ENCODE measurements around the gene SPAG6. TPM values are rescaled to one million over a fixed set of nuclear protein-coding genes. Genes with fewer than 3 reads are reported as not detected.

The SPAG6 gene
- total and polyA plus RNA-seq, 9 of the 15 experiments (the other 6 are each of a cell fraction or from before 2014, with no cell fraction given) = 3.5 to 23.1 (median 11.8) TPM

DNA sequence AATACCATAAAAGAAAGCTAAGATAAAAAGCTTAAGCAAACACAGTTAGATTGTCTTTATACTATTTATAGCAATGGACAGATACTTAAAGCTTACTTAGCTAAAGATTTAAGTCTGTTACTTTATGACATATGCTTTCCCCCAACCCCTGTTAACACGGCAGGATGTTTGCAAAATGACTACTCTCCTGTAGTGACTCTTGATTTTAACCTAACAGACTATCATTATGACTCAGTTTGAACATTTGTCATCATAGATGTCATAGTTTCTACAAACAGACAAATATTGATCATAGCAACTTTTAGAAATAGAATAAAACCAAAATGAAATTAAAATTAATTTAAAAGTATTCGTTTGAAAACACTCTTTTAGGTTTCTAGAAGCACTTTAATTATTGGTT lies 36.9 kb upstream of the SPAG6 start (continued):
- TF ChIP-seq HNRNPH1 (optimal IDR thresholded peaks at IDR 0.05; ENCODE audit: low read depth, low read length) = no peak
- TF ChIP-seq ARID1B (IDR thresholded peaks at IDR 0.05) = 0 out of 2 replicates have a peak, but pooled peaks have one; percentile 20
- no peak for TF ChIP-seq ZNF444 (CRISPR knock-in tag; IDR thresholded peaks at IDR 0.05)
- peak; percentile 71 for TF ChIP-seq MEIS2 (IDR thresholded peaks at IDR 0.05; ENCODE audit: partially characterized antibody)
- no peak for TF ChIP-seq ZNF583 (CRISPR knock-in tag; IDR thresholded peaks at IDR 0.05)
- 0 out of 2 replicates have a peak, but pooled peaks have one; percentile 20 for TF ChIP-seq EP400 (IDR thresholded peaks at IDR 0.05)
- TF ChIP-seq, protein P1, sequence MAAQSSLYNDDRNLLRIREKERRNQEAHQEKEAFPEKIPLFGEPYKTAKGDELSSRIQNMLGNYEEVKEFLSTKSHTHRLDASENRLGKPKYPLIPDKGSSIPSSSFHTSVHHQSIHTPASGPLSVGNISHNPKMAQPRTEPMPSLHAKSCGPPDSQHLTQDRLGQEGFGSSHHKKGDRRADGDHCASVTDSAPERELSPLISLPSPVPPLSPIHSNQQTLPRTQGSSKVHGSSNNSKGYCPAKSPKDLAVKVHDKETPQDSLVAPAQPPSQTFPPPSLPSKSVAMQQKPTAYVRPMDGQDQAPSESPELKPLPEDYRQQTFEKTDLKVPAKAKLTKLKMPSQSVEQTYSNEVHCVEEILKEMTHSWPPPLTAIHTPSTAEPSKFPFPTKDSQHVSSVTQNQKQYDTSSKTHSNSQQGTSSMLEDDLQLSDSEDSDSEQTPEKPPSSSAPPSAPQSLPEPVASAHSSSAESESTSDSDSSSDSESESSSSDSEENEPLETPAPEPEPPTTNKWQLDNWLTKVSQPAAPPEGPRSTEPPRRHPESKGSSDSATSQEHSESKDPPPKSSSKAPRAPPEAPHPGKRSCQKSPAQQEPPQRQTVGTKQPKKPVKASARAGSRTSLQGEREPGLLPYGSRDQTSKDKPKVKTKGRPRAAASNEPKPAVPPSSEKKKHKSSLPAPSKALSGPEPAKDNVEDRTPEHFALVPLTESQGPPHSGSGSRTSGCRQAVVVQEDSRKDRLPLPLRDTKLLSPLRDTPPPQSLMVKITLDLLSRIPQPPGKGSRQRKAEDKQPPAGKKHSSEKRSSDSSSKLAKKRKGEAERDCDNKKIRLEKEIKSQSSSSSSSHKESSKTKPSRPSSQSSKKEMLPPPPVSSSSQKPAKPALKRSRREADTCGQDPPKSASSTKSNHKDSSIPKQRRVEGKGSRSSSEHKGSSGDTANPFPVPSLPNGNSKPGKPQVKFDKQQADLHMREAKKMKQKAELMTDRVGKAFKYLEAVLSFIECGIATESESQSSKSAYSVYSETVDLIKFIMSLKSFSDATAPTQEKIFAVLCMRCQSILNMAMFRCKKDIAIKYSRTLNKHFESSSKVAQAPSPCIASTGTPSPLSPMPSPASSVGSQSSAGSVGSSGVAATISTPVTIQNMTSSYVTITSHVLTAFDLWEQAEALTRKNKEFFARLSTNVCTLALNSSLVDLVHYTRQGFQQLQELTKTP (IDR thresholded peaks at IDR 0.05; ENCODE audit: low read depth in 1 of 2, partially characterized antibody in 2 of 2) = no peak
